ENCODE data around the gene PEX14.

Gene PEX14

GRCh38 chr1:10537082-10537766 is 62.5 kb downstream of the PEX14 start:
- TF ChIP-seq CTCF (IDR thresholded peaks at IDR 0.05): no peak
- H3K9me3 ChIP-seq: no peaks in the 10 kb centered on the region
- H3K36me3 ChIP-seq: peaks cover 24% of the 10 kb centered on the region
- no peak overlapping the region for H3K4me3 ChIP-seq (ENCODE audit: low read depth in 1 of 2, low read length in 1 of 2)
- no peaks in the 10 kb centered on the region for H3K4me1 ChIP-seq (ENCODE audit: control insufficient read depth in 1 of 2, insufficient read depth in 1 of 2, low read depth in 1 of 2, low read length in 1 of 2)
- no peaks in the 10 kb centered on the region for H3K27me3 ChIP-seq
- H3K27ac ChIP-seq: no peak overlapping the region

- no peaks in the 10 kb centered on the region for H3K27me3 ChIP-seq
- H3K36me3 ChIP-seq: peaks cover 24% of the 10 kb centered on the region
- H3K4me1 ChIP-seq (ENCODE audit: control insufficient read depth in 1 of 2, insufficient read depth in 1 of 2, low read depth in 1 of 2, low read length in 1 of 2): no peaks in the 10 kb centered on the region
- no peak overlapping the region for H3K27ac ChIP-seq
- no peak for TF ChIP-seq CTCF (IDR thresholded peaks at IDR 0.05)
- H3K9me3 ChIP-seq: no peaks in the 10 kb centered on the region
- no peak overlapping the region for H3K4me3 ChIP-seq (ENCODE audit: low read depth in 1 of 2, low read length in 1 of 2)
These were observed 64.1 kb downstream of the PEX14 start for GRCh38 chr1:10538646-10539355.

GRCh38 chr1:10539411-10540043 is 64.8 kb downstream of the PEX14 start:
- no peaks in the 10 kb centered on the region for H3K4me1 ChIP-seq (ENCODE audit: control insufficient read depth in 1 of 2, insufficient read depth in 1 of 2, low read depth in 1 of 2, low read length in 1 of 2)
- H3K9me3 ChIP-seq: no peaks in the 10 kb centered on the region
- peaks cover 24% of the 10 kb centered on the region for H3K36me3 ChIP-seq
- no peak overlapping the region for H3K27ac ChIP-seq
- TF ChIP-seq CTCF (IDR thresholded peaks at IDR 0.05): no peak
- H3K4me3 ChIP-seq (ENCODE audit: low read depth in 1 of 2, low read length in 1 of 2): no peak overlapping the region
- H3K27me3 ChIP-seq: no peaks in the 10 kb centered on the region

GRCh38 chr1:10540277-10541005 is 65.7 kb downstream of the PEX14 start:
- Histone ChIP-seq H3K4me1 (ENCODE audit: control insufficient read depth in 1 of 2, insufficient read depth in 1 of 2, low read depth in 1 of 2, low read length in 1 of 2) (no peaks in the 10 kb centered on the region), H3K4me3 (ENCODE audit: low read depth in 1 of 2, low read length in 1 of 2) (no peak overlapping the region), H3K27ac (no peak overlapping the region), H3K27me3 (no peaks in the 10 kb centered on the region), H3K36me3 (peaks cover 24% of the 10 kb centered on the region), H3K9me3 (no peaks in the 10 kb centered on the region)
- no peak for TF ChIP-seq CTCF (IDR thresholded peaks at IDR 0.05)

- peaks cover 23% of the 10 kb centered on the region for H3K36me3 ChIP-seq
- TF ChIP-seq CTCF (IDR thresholded peaks at IDR 0.05): no peak
- H3K9me3 ChIP-seq: no peaks in the 10 kb centered on the region
- no peak overlapping the region for H3K27ac ChIP-seq
- H3K27me3 ChIP-seq: no peaks in the 10 kb centered on the region
- no peak overlapping the region for H3K4me3 ChIP-seq (ENCODE audit: low read depth in 1 of 2, low read length in 1 of 2)
- H3K4me1 ChIP-seq (ENCODE audit: control insufficient read depth in 1 of 2, insufficient read depth in 1 of 2, low read depth in 1 of 2, low read length in 1 of 2): no peaks in the 10 kb centered on the region
These were observed 66.5 kb downstream of the PEX14 start for GRCh38 chr1:10541286-10541685.
